HG03108 (cell line): ENCODE data around the gene NAPB.

Experiments used
- ATAC-seq: cut with Tn5 transposase; IDR thresholded peaks from one replicate; pipeline ENCODE4 v1.9.1; 2021; ENCODE audit warnings: moderate library complexity; ENCODE audit not compliant: unreplicated experiment

NAPB gene

GRCh38 chr20:23407781-23408464, 13.4 kb downstream of the NAPB start:
- peak; percentile 72 for ATAC-seq

GRCh38 chr20:23406880-23407279, 14.4 kb downstream of the NAPB start:
- ATAC-seq: no peak

- no peak for ATAC-seq
Measured at GRCh38 chr20:23404196-23404595, 17.1 kb downstream of the NAPB start.

- no peak for ATAC-seq
Measured at GRCh38 chr20:23403751-23404150, 17.5 kb downstream of the NAPB start.

- ATAC-seq: no peak
Measured at GRCh38 chr20:23401051-23401450, 20.2 kb downstream of the NAPB start.

- peak; percentile 61 for ATAC-seq
Measured at GRCh38 chr20:23399568-23400241, 21.6 kb downstream of the NAPB start.

GRCh38 chr20:23397961-23398360, 23.3 kb downstream of the NAPB start:
- no peak for ATAC-seq

- no peak for ATAC-seq
Measured at GRCh38 chr20:23396950-23397627, 24.2 kb downstream of the NAPB start.

- no peak for ATAC-seq
Measured at GRCh38 chr20:23393996-23394775, 27.1 kb downstream of the NAPB start.

GRCh38 chr20:23391707-23392310, 29.5 kb downstream of the NAPB start:
- ATAC-seq: no peak

- no peak for ATAC-seq
Measured at GRCh38 chr20:23390091-23390774, 31.1 kb downstream of the NAPB start.

GRCh38 chr20:23387118-23387443, 34.2 kb downstream of the NAPB start:
- ATAC-seq: no peak

- ATAC-seq: no peak
Measured at GRCh38 chr20:23386304-23387117, 34.8 kb downstream of the NAPB start.

GRCh38 chr20:23381876-23382275, 39.4 kb downstream of the NAPB start:
- ATAC-seq: no peak

GRCh38 chr20:23379772-23380171, 41.5 kb downstream of the NAPB start:
- ATAC-seq: no peak

GRCh38 chr20:23375827-23376226, 45.5 kb downstream of the NAPB start:
- ATAC-seq: no peak

- no peak for ATAC-seq
Measured at GRCh38 chr20:23374441-23374840, 46.8 kb downstream of the NAPB start.

- ATAC-seq: no peak
Measured at GRCh38 chr20:23371496-23371895, 49.8 kb downstream of the NAPB start.

GRCh38 chr20:23370873-23371272, 50.4 kb downstream of the NAPB start:
- no peak for ATAC-seq

- ATAC-seq: no peak
Measured at GRCh38 chr20:23370274-23370673, 51.0 kb downstream of the NAPB start.
